Fibroblast of mammary gland (primary cell): ENCODE measurements around the gene ST3GAL3.

Experiments
- DNase-seq: peaks from one replicate; pipeline ENCODE4 v3.0.0-alpha.2; 2010; ENCODE audit warnings: low read depth
- H3K4me3 ChIP-seq: 2 replicates; pipeline ENCODE4 v1.5.1; 2011; ENCODE audit warnings: low read depth, mild to moderate bottlenecking, low read length, moderate library complexity; ENCODE audit not compliant: control insufficient read depth
- TF ChIP-seq, protein P1 (sequence below): conservative IDR thresholded peaks from 2 replicates; pipeline ENCODE4 v1.5.1; 2011; ENCODE audit warnings: low read depth, low read length, inconsistent platforms; ENCODE audit not compliant: control insufficient read depth, insufficient read depth

Gene ST3GAL3

DNA sequence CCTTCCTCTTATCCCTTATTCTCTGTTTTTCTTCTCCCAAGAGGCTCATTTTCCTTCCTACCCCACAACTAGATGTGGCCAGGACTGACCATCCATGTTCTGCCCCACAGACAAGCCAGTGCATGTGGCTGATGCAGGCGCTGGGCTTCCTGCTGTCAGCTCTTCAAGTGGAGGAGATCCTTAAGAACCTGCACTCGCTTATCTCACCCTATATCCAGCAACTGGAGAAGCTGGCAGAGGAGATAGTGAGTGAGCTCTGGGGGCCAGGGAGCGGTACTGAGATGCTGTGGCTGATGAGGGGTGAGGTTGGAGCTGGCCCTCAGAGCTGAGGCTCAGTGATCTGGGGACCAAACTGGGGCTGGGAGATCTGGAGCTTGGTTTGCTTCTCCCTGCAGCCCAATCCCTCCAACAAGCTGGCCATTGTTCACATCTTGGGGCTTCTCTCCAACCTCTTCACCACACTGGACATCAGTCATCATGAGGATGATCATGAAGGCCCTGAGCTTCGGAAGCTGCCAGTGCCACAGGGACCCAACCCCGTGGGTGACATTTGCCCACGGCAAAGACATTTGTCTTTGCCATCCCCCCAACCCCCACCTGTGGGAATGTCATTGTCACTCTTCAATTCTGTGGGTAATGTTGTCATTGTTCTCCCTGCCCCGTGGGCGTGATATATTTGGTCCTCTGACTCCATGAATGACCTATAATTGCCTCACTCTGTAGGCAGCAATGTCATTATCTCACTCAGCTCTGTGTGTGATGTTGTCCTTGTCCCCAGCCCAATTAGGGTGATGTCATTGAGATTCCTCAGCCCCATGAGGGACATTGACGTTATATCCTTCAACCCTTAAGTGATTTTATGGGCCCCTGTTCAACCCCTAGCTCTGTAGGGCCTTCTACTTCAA, 251.3 kb downstream of the ST3GAL3 start:
- no peak for DNase-seq
- TF ChIP-seq, protein P1, sequence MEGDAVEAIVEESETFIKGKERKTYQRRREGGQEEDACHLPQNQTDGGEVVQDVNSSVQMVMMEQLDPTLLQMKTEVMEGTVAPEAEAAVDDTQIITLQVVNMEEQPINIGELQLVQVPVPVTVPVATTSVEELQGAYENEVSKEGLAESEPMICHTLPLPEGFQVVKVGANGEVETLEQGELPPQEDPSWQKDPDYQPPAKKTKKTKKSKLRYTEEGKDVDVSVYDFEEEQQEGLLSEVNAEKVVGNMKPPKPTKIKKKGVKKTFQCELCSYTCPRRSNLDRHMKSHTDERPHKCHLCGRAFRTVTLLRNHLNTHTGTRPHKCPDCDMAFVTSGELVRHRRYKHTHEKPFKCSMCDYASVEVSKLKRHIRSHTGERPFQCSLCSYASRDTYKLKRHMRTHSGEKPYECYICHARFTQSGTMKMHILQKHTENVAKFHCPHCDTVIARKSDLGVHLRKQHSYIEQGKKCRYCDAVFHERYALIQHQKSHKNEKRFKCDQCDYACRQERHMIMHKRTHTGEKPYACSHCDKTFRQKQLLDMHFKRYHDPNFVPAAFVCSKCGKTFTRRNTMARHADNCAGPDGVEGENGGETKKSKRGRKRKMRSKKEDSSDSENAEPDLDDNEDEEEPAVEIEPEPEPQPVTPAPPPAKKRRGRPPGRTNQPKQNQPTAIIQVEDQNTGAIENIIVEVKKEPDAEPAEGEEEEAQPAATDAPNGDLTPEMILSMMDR: no peak

DNA sequence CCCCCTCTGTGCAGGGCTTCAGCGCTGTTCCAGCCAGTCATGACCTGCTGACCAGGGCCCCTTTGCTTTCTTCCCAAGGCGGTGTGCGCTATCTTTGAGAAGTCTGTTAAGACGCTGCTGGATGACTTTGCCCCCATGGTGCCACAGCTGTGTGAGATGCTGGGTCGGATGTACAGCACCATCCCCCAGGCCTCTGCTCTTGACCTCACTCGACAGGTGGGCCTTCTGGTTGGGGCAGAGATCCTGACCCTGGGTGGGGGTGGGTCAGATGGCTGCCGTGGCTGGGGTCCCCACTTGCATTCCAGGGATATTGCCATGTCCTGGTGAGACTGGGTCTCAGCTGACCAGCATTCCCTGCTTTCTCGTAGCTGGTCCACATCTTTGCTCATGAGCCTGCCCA, 253.5 kb downstream of the ST3GAL3 start:
- no peak overlapping the region for H3K4me3 ChIP-seq
- no peak for DNase-seq
- TF ChIP-seq, protein P1: no peak

More for the DNA sequence above, 251.3 kb downstream of the ST3GAL3 start:
- no peak overlapping the region for H3K4me3 ChIP-seq

DNA sequence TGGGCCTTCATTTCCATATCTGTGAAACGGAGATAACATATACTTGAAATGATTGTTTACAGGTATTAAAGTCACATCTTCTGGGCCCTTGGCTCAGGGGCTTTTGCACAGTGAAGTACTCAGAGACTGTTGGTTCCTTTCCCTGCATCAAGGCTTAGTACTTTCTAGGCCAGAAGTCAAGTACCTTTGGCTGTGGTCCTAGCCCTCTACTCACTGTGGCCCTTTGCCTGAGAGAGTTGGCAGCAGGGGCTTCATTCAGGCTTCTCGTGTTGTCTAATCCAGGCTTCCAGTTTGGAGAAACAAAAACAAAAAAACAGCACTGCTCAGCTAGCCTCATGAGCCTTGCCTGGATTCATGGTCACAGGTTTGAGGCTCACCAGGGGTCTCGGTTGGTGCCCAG, 254.4 kb downstream of the ST3GAL3 start:
- H3K4me3 ChIP-seq: no peak overlapping the region
- TF ChIP-seq, protein P1: no peak
- no peak for DNase-seq

DNA sequence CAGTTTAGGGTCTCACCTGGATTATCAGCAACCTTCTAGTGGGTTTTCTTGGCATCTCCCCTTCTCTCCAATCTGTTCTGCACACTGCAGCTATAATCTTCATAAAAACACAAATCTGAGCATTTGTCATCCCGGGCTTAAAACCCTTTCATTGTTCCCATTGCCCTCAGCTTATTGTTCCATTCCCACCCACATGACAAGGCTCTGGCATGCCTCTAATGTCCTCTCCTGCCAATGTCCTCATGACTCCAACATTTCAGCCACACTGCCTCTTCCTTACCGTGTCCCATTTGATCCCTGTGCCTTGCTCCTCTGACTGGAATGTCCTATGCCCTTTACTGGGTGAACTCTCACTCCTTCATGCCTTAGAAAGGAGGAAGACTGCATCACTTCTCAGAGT, 255.0 kb downstream of the ST3GAL3 start:
- no peak overlapping the region for H3K4me3 ChIP-seq
- DNase-seq: no peak
- TF ChIP-seq, protein P1: no peak

DNA sequence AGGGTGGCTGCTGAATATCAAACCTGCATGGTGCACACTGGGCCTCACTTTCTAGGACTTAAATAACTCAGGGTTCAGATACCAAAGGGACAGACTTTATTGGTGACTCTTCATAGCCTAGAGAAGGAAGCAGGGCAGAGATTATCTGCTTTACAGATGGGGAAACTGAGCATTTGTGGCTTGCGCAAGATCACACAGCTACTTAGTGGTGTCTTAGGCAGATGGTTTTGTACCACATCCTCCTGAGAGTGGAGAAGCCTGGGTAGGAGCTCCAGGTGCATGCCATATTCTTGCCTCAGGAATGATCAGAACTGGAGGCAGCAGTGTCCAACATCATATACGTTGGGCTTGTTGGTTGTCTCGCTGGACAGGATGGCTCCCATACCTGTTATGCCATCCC, 255.7 kb downstream of the ST3GAL3 start:
- H3K4me3 ChIP-seq: no peak overlapping the region
- TF ChIP-seq, protein P1: no peak
- no peak for DNase-seq

DNA sequence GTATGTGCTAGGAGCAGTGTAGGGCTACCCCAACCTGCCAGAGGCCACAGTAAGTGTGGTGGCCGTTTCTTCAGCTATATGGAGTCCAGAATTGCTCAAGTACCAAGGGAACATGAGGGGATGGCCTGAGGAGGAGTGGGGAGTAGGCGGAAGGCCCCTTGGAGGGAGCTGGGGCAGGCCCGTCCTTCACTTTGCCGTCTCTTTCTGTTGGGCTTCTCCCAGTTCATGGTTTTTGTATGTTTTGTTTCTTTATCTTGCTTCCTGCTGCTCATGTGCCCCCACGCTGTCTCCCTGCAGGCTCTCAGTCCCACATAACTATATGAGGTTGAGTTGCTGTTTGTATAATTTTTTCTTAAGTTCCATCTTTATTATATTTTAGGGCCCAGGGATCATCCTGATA, 256.6 kb downstream of the ST3GAL3 start:
- TF ChIP-seq, protein P1: no peak
- H3K4me3 ChIP-seq: no peak overlapping the region
- no peak for DNase-seq

DNA sequence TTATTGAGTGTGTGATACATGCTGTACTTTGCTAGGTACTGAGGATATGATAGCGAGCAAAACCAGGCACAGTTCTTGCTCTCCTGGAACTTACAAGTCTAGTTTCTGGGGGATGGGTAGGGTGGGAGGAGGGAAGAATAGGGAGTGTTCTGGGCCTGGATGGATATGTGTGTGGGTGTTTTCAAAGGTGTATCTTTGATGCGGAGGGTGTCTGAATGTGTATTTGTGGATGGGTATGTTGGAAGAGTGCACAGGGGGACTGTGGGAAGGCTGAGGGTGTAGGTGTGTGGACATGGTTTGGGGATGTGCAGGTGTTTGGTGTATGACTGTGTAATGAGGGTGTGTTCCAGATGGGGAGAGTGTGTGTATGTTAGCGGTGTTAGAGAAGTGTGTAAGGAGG, 258.0 kb downstream of the ST3GAL3 start:
- DNase-seq: no peak
- TF ChIP-seq, protein P1: no peak
- H3K4me3 ChIP-seq: no peak overlapping the region
